NCI-H526 treated with DMSO at 0.1 percent for 48 hours (cell line): ENCODE measurements around the gene MAN1C1.

ENCODE experiments used
- DNase-seq: peaks from one replicate; lab custom pipeline; 2025; lab: John Stamatoyannopoulos, UW

Gene MAN1C1

DNA sequence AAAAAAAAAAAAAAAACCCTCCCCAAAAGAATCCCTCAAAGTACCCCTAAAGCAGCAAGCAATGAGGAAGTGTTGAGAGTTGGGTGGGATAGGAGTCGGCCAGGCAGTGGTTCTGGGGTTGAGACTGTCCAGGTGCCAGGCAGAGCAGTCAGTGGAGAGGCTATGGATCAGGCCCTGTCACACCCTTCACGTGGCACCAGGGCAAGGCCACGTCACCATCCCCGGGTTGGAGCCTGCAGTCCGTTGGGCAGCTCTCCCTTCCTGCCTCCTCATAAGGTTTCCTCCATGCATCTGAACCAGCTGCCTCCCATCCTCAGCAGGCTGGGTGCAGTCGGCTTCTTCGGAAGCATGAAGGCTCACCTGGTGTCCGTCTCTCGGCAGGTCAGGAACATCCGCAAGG lies 146.9 kb downstream of the MAN1C1 start:
- no peak for DNase-seq

DNA sequence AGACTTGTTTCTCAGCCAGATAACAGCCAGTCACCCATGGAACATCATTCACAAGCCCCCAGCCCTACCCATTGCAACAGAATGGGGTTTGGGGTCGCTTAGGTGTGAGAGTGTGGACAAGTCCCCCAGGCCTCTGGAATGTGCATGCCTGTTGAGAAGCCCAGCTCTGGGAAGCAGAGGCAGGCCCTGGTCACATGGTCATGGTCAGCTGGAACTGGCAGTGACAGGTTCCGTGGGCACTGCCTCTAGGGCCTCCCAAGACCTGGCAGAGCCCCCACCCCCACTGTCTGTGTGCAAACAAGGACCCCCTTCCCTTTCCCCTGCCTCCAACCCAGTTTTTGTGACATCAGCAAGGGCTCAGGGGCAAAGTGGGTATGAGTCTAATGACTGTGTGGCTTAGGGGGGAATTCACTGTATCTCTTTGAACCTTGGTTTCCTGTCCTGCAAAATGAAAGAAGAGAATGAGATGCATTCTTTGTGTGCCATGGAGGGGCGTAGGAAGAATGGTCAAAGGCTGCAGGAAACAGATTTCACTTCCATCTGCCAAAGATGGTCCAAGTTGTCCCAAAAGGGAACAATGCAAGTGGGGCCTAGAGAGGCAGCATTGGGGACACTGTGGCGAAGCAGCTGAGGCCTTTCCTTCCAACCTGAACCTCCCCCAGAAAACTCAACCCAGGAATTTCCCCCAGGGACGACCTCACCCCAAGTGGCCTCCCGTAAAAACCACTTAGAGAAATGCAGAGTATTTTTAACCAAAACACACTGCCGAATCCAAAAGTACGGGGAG lies 148.7 kb downstream of the MAN1C1 start:
- DNase-seq, result no peak

DNA sequence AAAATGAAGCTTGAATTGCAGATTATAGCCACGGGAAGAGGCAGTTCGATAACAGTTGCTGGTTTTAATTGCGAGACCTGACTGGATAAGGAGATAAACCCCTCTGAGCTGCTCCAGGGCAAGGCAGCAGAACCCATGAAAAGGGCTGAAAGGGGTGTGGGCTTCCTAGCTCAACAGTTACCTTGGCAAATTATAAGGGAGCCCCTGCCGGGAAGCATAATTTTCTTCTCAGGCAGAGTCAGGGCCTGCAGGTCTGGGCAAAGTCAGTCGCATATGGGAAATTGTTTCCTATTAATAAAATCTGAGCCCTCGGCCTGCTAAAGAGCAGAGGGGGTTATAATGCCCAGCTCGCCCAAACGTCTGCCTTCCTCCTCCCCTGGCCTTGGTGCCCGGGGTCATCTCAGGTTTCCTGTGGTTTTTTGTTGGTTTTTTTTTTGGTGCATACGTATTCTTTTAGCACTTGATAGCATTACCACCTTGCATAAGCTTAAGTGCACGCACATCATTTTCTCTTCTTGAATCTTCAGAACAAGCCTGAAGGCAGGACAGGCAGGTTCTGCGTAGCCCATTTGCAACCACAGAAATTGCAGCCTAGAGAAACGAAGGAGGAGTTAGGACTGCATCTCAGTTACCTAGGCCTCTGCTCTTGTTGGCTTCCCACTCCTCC lies 149.5 kb downstream of the MAN1C1 start:
- DNase-seq, result no peak

DNA sequence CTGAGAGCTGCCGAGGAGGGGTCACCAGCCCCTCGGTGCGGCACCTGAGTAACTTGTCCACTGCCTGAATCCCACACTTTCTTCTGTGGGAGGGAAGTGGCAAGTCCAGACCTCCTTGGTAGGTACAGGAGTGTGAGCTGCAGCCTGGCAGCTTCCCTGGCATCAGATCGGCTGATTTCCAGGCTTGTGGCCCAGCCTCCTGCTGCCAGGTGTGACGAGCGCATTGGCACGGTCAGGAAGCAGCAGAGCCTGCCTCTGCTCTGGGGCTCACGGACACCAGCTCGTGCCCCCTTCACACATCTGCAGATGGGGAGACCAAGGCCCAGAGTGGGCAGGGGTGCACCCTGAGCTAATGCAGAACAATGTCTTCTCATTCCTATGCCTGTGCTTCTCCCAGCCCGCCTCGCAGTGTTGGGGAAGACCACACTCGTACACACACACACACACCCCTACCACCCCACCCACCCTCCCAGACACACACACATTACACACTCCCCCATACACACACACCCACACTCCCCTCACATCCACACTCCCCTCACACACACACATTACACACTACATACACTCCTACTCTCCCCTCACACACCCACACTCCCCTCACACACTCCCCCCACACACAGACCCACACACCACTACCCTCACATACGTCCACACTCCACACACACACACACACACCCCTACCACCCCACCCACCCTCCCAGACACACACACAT lies 150.3 kb downstream of the MAN1C1 start:
- DNase-seq, result no peak

DNA sequence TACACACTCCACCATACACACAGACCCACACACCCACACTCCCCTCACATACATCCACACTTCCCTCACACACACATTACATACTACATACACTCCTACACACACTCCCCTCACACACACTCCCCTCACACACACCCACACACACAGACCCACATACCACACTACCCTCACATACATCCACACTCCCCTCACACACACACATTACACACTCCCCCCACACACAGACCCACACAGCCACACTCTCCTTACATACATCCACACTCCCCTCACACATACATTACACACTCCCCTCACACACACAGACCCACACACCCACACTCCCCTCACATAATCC lies 150.8 kb downstream of the MAN1C1 start:
- no peak for DNase-seq

DNA sequence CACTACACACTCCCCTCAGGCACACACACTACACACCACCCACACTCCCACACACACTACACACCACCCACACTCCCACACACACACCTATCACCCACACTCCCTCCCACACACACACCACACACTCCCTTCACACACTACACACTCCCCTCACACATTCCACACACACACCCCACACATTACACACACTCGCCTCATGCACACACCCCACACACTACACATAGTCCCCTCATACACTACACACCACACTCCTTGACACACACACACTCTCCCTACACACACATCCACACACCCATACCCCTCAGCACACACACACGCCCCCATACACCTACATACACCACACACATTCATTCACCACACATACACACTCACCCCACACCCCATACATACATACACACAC lies 152.4 kb downstream of the MAN1C1 start:
- no peak for DNase-seq

DNA sequence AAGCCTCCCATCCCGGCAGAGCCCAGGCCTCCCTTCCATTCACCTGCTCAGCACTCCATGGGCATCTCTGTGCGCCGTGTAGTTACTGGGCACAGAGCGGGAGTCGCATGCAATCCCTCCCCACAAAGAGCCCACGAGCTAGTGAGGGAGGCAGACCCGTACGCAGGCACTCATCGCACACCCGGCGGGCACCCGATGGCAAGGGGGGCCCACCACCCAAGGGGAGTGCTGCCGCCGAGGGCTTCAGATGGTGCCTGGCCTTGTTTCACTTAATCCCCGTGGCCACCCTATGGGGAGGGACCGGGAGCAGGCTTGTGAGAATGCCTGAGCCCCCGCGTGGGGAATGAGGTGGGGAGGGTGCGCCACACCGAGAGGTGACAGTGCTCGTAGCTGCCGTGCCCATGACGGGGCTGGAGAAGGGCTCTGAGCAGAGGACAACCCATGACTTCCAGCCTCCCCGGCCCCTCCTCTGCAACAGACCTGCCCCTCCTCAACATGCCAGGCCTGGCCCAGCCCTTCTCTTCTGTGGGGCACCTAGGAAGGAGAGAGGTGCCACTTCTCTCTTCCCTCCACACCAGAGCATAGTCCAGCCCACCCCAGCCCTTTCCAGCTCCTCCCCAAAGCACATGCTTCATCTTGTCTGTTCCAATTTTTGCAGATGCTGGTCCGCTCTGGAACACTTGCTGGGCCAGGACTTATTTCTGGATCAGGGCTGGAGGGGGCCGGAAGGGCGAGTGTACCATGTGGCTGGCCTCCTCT lies 153.2 kb downstream of the MAN1C1 start:
- DNase-seq, result no peak

DNA sequence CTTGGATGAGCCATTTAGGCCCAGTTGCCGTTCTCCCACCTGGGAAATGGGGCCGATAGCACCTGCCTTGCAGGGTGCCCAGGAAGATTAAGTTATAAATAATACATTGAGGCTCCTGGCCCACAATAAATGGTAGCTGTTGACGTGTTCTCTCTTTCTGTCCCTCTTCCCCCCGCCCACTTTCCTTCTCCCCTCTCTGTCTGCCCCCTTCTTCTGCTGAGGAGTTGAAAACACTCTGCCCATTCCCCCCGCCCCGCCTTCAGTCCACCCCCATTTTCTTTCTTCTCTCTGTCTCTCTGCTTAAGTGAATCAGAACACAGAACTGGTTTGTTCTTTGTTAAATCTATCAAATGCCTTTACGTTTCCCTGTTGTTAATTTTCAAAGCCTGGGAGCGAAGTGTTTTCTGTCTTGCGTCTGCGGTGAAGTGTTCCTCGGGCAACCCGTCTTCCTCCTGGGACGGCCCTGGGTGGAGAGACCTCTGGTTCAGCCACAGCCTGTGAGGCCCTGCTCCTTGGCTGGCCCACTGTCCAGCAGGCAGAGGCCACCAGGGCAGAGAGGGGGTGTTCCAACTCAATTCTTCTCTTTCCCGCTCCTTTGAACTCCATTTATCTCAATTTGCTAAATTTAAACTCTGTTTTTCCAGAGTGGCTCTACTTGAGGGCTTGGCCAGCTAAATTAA lies 154.1 kb downstream of the MAN1C1 start:
- no peak for DNase-seq

DNA sequence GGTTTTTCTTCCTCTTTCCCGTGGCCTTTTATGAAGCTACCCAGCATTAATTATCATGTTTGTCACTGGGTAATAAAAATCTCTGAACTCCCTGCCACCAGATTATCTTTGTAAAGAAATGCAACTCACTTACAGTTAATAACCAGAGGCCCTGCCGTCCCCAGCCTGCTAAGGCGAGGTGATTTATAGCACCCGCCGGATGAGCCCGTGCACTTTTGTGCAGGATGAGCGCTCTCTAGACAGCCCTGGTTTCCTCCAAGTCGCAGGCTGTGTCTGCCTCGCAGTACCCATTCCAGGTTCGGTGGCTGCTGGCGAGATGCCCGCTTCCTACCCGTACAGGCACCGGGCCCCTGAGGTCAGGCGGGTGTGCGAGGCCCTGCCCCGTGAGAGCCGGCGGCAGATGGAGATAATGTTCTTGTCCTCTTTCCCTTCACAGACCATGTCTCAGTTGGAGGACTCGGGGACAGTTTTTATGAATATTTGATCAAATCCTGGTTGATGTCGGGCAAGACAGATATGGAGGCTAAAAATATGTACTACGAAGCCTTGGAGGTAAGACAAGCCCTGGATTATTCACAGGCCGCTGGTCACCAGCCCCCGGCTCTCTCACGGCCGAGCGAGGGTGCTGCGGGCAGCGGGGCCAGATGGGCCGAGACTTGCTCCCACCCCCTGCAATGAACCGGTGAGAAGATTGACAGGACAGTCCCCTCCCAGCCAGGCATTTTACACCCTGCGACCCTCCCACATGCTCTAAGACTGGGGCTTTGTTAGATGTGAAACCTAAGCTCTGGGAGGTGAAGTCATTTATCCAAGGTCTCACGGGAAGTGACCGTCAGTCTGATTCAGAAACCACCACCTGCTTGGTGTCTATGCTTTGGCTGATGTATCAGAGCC lies 154.9 kb downstream of the MAN1C1 start:
- peak; percentile 12 for DNase-seq

DNA sequence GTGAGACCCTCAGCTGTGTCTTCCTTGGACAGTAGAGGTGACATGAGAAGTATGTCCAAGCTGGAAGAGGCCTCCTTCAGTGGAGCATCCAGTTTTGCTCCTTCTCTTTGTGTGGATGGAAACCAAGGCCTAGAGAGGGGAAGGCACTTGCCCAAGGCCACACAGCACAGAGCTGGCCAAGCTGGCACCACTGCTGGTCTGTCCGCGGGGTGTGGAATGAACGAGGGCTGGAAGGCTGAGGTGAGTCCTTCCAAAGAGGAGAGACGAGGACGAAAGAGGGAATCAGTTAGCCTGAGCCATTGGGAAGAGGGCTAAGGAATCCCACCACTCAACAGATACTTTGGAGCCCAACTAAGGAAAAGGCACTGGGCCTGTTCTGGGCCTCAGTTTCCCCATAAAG lies 155.6 kb downstream of the MAN1C1 start:
- no peak for DNase-seq

DNA sequence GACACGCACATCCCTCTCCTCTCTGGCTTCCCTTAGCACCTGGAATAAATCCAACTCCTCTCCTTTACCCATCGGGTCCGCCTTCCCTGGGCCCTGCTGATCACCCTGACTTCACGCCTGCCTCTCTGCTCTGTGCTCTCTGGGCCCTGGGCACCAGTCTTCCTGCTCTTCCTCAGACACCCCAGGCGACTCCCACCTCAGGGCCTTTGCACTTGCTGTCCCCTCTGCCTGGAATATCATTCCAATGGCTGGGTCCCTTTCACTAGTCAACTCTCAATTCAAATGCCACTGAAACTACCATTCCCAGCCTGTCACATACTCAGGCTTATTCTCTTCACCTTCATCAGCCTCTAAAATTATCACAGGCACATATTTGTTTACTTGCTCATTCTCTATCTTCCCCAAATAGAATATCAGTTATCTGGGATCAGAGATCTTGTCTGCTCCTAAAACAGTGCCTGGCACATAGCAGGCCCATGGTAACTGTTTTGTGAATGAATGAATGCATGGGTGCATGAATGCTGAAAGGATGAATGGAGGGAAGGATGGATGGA lies 156.2 kb downstream of the MAN1C1 start:
- DNase-seq, result no peak

DNA sequence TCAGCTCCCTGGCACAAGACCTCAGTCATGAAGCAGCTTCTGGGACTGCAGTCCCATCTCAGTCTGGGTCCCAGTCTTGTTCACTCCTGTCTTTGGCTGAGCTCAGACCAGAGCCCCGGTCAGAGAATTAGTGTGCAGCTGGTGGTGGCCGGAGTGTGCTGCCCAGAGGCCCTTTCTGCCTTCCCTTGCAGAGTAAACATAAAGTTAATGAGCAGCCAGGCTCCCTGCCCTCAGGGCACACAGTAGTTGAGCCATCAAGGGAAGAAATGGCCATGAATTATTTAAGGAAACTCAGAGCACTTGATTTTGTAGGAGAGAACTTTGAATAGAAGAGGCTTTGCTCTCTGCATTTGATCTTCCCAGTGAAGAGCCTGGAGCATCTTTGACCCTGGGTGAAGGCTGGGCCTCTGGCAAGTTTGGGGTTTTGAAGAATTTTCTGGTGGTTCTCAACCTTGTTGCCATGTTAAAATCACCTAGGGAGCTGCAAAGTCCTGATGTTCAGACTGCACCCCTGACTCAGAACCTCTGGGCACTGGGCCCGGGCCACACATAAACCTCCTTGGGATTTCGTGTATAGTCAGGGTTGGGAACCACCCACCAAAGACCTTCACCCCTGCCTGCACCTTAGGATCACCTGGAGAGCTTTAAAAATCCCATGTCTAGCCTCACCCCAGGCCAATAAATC lies 157.0 kb downstream of the MAN1C1 start:
- no peak for DNase-seq

DNA sequence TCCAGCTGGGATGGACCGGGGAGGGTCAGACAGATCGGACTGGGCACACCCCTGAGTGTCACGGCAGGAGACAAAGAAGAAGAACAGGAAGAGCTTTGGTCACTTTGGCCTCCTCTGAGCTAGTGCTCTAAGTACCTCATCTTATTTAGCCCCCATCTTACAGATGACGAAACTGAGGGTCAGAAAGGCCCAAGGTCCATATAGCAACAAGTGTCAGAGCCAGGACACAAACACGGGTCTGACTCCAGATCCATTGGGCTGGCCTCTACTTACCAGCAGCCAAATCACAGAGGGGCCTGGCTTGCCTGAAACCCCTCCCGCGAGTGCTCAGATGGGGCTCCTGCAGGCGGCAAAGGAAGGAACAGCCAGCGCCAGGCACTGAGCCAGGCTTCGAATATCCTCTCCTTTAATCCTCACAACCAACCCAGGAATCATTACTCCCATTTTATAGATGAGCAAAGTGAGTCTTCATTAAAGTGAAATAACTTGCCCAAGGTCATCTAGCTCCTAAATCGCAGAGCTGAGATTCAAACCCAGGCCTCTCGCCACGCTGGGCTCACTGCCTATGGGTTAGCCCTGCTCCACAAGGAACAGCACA lies 157.7 kb downstream of the MAN1C1 start:
- no peak for DNase-seq

DNA sequence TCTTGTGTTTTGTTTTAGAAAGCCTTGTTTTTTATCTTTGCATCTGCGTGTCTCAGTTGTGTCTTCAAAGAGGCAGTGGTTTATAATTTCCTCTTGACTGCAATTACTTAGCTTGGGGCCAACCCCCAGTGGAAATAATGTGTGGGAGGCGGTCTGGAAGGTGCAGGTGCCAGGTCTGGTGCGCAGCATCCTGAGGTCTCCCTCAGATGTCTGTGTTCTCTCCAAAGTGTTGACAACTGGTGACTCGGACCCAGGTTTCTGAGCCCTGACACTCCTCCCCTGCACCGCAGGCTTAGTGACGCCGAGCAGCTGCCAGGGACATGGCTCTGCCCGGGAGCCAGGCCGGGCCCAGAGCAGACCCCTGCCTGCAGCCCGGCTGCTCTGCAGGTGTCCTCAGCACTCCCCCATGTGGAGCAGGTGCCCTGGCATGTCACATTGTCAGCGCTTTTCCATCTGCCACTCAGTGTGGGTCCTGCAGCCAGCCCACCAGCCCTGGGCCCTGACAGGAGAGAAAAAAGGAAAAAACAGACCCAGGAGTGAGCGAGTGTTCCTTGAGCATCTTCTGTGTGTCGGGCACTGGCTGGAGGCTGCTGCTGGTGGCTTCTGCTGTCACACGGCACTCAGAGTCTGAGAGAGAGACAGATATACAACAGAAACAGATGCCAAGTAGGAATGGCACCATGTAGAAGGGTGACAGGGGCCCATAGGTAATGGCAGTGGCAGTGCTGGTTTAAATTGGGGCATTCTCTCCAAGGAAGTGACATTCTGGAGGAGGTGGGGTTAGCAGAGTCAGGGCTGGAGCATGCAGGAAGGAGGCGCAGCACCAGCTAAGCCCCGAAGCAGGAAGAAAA lies 158.6 kb downstream of the MAN1C1 start:
- DNase-seq, result no peak

DNA sequence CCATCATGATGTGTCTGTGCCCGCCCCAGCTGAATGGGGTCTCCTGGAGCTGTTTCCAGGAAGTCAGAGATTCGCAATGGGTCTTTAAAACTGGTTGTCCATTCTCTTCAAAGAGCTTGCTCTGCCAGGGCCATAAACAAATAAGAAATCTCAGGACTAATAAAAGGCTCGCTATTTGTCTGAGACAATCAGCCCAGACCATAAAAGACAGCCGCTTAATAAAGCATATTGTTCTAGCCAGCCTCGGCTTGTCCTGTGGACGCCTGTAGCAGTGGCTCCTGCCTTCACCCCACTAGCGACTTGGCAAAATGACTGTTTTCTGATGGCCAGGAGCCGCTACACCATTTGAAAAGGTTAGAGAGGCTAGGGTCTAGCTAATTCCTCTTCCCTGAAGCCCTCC lies 162.8 kb downstream of the MAN1C1 start:
- no peak for DNase-seq

DNA sequence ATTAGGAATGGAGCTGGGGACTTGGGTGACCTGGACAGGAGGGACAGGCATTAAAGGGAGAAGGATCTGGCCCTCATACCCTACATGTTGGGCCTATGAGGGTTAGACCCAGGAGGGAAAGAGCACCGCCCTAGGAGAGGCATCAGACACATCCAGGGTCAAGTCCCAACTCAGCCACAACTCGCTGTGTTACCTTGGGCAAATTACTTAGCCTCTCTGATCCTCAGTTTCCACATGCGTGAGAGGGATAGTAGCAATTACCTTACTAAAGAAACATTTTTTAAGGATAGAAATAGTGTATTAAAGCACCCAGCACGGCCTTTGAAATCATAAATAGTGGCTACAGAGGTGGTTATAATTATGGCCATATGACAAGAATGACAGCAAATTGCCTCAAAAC lies 163.3 kb downstream of the MAN1C1 start:
- DNase-seq, result no peak

DNA sequence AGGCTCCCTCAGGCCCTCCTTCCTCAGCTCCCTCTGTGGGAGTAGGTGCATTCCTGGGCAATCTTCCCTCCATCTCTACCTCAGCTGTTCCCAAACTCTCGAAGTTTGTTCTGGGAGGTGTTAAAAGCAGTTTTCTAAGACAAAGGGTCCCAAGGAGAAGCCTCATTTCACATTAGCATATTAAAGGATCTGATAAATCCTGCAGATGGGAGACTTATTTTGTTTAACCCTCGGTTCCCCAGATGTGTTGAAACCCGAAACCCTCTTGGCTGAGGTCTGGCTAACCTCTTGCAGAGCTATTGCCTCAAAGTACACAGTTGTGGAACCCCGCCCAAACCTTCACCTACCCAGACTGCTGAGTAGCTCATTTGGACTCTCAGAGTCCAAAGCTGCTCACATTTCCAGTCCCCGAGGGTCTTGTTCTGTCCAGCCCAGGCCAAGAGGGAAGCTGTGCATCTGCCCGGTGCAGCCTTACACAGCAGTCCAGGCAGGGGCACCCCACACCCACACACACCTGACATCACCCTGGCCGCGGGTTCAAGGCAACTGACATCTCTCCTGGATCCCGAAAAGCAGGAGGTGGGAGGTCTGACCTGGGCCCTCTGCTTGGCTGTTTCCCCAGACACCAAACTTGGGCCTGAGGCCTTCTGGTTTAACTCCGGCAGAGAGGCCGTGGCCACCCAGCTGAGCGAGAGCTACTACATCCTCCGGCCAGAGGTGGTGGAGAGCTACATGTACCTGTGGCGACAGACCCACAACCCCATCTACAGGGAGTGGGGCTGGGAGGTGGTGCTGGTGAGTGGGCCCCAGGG lies 163.9 kb downstream of the MAN1C1 start:
- no peak for DNase-seq

DNA sequence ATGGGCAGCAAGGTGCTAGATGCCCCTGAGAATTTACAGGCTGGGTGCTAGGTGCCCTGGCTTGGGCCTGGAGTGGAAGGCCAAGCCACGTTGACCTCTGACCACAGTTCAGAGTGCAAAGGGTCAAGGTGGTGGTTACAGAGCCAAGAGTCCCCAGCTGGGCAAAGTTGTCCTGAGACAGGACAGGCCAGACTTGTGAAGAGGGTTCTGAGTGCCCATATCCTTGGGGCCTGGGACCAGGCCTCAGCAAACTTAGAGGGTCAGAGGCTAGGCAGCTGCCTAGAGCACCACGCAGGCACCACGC lies 164.5 kb downstream of the MAN1C1 start:
- DNase-seq, result no peak
